GM23338 (cell line): Measurements from ENCODE around the gene MKX. TPM values are rescaled to one million over a fixed set of nuclear protein-coding genes. Genes with fewer than 3 reads are reported as not detected.

ENCODE experiments used
- ATAC-seq: fragments of 200-7000 bp; cut with Tn5 transposase; 3 replicates; pipeline ENCODE4 v1.9.1; 2020
- DNase-seq: peaks from one replicate; pipeline ENCODE4 v3.0.0-alpha.2; 2015; ENCODE audit warnings: low spot score
- H2AFZ ChIP-seq: fragments of 200-600 bp; sonication (generic); 2 replicates; pipeline ENCODE4 v1.8.0; 2016; ENCODE audit warnings: antibody characterized with exemption, mild to moderate bottlenecking, moderate library complexity
- H3F3A ChIP-seq: fragments of 200-600 bp; sonication (generic); replicated peaks from 2 replicates; pipeline ENCODE4 v1.8.0; 2017; ENCODE audit warnings: antibody characterized with exemption, mixed run types, low read depth
- H3K27ac ChIP-seq: fragments of 200-600 bp; sonication (generic); 2 replicates; pipeline ENCODE4 v1.6.1; 2016; ENCODE audit warnings: low read depth
- H3K27me3 ChIP-seq: fragments of 200-600 bp; sonication (generic); 2 replicates; pipeline ENCODE4 v1.8.0; 2016; ENCODE audit warnings: mild to moderate bottlenecking, mixed run types, moderate library complexity; ENCODE audit not compliant: insufficient read depth
- H3K36me3 ChIP-seq: fragments of 200-600 bp; sonication (generic); 2 replicates; pipeline ENCODE4 v1.8.0; 2016; ENCODE audit warnings: mild to moderate bottlenecking; ENCODE audit not compliant: insufficient read depth
- H3K4me1 ChIP-seq: fragments of 200-600 bp; sonication (generic); 2 replicates; pipeline ENCODE4 v1.8.0; 2016; ENCODE audit warnings: mild to moderate bottlenecking, moderate library complexity; ENCODE audit not compliant: insufficient read depth
- H3K4me2 ChIP-seq: fragments of 200-600 bp; sonication (generic); 2 replicates; pipeline ENCODE4 v1.7.1; 2017; ENCODE audit warnings: mixed run types
- H3K4me3 ChIP-seq: fragments of 200-600 bp; sonication (generic); 2 replicates; pipeline ENCODE4 v1.6.1; 2016; ENCODE audit warnings: mixed run types
- H3K79me2 ChIP-seq: fragments of 200-600 bp; sonication (generic); replicated peaks from 2 replicates; pipeline ENCODE4 v1.8.0; 2017; ENCODE audit warnings: mild to moderate bottlenecking; ENCODE audit not compliant: insufficient read depth
- H3K9me2 ChIP-seq: fragments of 200-600 bp; sonication (generic); 2 replicates; pipeline ENCODE4 v1.8.0; 2017; ENCODE audit not compliant: insufficient read depth
- H4K20me1 ChIP-seq: fragments of 200-600 bp; sonication (generic); replicated peaks from 2 replicates; pipeline ENCODE4 v1.8.0; 2017; ENCODE audit warnings: mild to moderate bottlenecking; ENCODE audit not compliant: insufficient read depth
- H3K27ac Mint-ChIP-seq: 2 replicates; pipeline ENCODE4 v1.8.0; 2020; ENCODE audit warnings: inconsistent platforms, mild to moderate bottlenecking, moderate library complexity, mixed read lengths
- H3K27me3 Mint-ChIP-seq: 3 replicates; pipeline ENCODE4 v1.8.0; 2022; ENCODE audit warnings: low read depth, mild to moderate bottlenecking, moderate library complexity, mixed read lengths, inconsistent platforms; ENCODE audit not compliant: insufficient read depth, poor library complexity
- H3K36me3 Mint-ChIP-seq: 3 replicates; pipeline ENCODE4 v1.8.0; 2021; ENCODE audit warnings: low read depth, mild to moderate bottlenecking, inconsistent platforms, moderate library complexity, mixed read lengths
- H3K4me1 Mint-ChIP-seq: 3 replicates; pipeline ENCODE4 v1.8.0; 2020; ENCODE audit warnings: mild to moderate bottlenecking, inconsistent platforms, mixed read lengths
- H3K4me3 Mint-ChIP-seq: 3 replicates; pipeline ENCODE4 v1.8.0; 2021; ENCODE audit warnings: moderate library complexity, mild to moderate bottlenecking, inconsistent platforms, mixed read lengths
- H3K9me3 Mint-ChIP-seq: 3 replicates; pipeline ENCODE4 v1.8.0; 2020; ENCODE audit warnings: moderate library complexity, mild to moderate bottlenecking, inconsistent platforms, mixed read lengths
- CTCF ChIP-seq, 2 experiments: fragments of 200-600 bp in 1 of 2; sonication (generic) in 1 of 2; conservative IDR thresholded peaks; 2 replicates each; pipeline versions ENCODE4 v1.5.1 to v1.6.1; 2016 to 2017; ENCODE audit warnings: antibody characterized with exemption in 2 of 2, low read depth in 2 of 2, mild to moderate bottlenecking in 2 of 2, moderate library complexity in 1 of 2
- EZH2 ChIP-seq: fragments of 200-600 bp; sonication (generic); IDR thresholded peaks from one replicate; pipeline ENCODE4 v1.8.0; 2017; ENCODE audit warnings: antibody characterized with exemption, mild to moderate bottlenecking, low read depth; ENCODE audit not compliant: unreplicated experiment
- EZH2phosphoT487 ChIP-seq: fragments of 200-600 bp; sonication (generic); IDR thresholded peaks from one replicate; pipeline ENCODE4 v1.8.1; 2018; ENCODE audit warnings: antibody characterized with exemption; ENCODE audit not compliant: unreplicated experiment
- JUNB ChIP-seq: IDR thresholded peaks from one replicate; pipeline ENCODE4 v1.6.1; 2016; ENCODE audit warnings: antibody characterized with exemption; ENCODE audit not compliant: unreplicated experiment
- REST ChIP-seq: IDR thresholded peaks from one replicate; pipeline ENCODE4 v1.6.1; 2018; ENCODE audit warnings: antibody characterized with exemption; ENCODE audit not compliant: unreplicated experiment
- STAT1 ChIP-seq: IDR thresholded peaks from one replicate; pipeline ENCODE4 v1.6.1; 2016; ENCODE audit warnings: antibody characterized with exemption; ENCODE audit not compliant: unreplicated experiment
- ZNF114 ChIP-seq: fragments of 250-450 bp; sonication (Bioruptor Pico); IDR thresholded peaks from 2 replicates; pipeline ENCODE4 v1.5.0; 2020; ENCODE audit warnings: mild to moderate bottlenecking, moderate library complexity
- ZNF331 ChIP-seq: fragments of 250-450 bp; sonication (Bioruptor Pico); IDR thresholded peaks from 2 replicates; pipeline ENCODE4 v1.5.0; 2020; ENCODE audit warnings: low read depth, mild to moderate bottlenecking, moderate library complexity
- polyA plus RNA-seq: library from polyadenylated mRNA; unstranded; fragments of >200 nt; fragmentation: Nextera tagmentation; extraction: Ambion mirVana; gene quantifications from 2 replicates; pipeline ENCODE4 v1.2.1, GENCODE V29; 2016
- total RNA-seq: library from RNA; depleted of rRNA; stranded (reverse); fragments of >200 nt; shearing (Covaris generic); gene quantifications from 2 replicates; pipeline ENCODE4 v1.2.3, GENCODE V29; 2014
- TF ChIP-seq, protein P1 (sequence below): fragments of 250-450 bp; sonication (Bioruptor Pico); IDR thresholded peaks from 2 replicates; pipeline ENCODE4 v1.5.0; 2020; ENCODE audit warnings: mild to moderate bottlenecking, moderate library complexity
- TF ChIP-seq, protein P2 (sequence below): IDR thresholded peaks from 2 replicates; pipeline ENCODE4 v1.6.1; 2016; ENCODE audit warnings: antibody characterized with exemption

MKX gene
- total and polyA plus RNA-seq, 2 experiments from 2014 or later, result 0.66 to 0.97 TPM

DNA sequence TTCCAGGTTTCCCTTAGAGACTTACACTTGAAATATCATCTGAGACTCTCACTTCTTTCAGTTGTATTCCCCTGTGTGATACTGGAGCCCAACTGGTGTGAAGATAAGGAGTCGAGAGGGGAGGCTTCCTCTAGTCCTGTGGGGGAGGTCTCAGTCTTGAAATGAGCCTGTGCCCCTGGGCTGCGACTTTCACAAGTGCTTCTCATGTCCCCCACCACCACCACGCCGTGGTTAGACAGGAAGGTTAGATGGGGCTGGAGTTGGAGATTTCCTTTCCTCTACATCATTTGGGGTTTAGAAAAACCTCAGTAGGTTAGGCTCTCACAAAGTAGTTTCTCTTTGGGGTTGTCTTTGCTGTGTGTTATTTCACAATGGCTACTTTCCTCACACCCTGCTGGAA is 25.6 kb upstream of the MKX start (continued):
- TF ChIP-seq REST, result no peak
- TF ChIP-seq, protein P1, sequence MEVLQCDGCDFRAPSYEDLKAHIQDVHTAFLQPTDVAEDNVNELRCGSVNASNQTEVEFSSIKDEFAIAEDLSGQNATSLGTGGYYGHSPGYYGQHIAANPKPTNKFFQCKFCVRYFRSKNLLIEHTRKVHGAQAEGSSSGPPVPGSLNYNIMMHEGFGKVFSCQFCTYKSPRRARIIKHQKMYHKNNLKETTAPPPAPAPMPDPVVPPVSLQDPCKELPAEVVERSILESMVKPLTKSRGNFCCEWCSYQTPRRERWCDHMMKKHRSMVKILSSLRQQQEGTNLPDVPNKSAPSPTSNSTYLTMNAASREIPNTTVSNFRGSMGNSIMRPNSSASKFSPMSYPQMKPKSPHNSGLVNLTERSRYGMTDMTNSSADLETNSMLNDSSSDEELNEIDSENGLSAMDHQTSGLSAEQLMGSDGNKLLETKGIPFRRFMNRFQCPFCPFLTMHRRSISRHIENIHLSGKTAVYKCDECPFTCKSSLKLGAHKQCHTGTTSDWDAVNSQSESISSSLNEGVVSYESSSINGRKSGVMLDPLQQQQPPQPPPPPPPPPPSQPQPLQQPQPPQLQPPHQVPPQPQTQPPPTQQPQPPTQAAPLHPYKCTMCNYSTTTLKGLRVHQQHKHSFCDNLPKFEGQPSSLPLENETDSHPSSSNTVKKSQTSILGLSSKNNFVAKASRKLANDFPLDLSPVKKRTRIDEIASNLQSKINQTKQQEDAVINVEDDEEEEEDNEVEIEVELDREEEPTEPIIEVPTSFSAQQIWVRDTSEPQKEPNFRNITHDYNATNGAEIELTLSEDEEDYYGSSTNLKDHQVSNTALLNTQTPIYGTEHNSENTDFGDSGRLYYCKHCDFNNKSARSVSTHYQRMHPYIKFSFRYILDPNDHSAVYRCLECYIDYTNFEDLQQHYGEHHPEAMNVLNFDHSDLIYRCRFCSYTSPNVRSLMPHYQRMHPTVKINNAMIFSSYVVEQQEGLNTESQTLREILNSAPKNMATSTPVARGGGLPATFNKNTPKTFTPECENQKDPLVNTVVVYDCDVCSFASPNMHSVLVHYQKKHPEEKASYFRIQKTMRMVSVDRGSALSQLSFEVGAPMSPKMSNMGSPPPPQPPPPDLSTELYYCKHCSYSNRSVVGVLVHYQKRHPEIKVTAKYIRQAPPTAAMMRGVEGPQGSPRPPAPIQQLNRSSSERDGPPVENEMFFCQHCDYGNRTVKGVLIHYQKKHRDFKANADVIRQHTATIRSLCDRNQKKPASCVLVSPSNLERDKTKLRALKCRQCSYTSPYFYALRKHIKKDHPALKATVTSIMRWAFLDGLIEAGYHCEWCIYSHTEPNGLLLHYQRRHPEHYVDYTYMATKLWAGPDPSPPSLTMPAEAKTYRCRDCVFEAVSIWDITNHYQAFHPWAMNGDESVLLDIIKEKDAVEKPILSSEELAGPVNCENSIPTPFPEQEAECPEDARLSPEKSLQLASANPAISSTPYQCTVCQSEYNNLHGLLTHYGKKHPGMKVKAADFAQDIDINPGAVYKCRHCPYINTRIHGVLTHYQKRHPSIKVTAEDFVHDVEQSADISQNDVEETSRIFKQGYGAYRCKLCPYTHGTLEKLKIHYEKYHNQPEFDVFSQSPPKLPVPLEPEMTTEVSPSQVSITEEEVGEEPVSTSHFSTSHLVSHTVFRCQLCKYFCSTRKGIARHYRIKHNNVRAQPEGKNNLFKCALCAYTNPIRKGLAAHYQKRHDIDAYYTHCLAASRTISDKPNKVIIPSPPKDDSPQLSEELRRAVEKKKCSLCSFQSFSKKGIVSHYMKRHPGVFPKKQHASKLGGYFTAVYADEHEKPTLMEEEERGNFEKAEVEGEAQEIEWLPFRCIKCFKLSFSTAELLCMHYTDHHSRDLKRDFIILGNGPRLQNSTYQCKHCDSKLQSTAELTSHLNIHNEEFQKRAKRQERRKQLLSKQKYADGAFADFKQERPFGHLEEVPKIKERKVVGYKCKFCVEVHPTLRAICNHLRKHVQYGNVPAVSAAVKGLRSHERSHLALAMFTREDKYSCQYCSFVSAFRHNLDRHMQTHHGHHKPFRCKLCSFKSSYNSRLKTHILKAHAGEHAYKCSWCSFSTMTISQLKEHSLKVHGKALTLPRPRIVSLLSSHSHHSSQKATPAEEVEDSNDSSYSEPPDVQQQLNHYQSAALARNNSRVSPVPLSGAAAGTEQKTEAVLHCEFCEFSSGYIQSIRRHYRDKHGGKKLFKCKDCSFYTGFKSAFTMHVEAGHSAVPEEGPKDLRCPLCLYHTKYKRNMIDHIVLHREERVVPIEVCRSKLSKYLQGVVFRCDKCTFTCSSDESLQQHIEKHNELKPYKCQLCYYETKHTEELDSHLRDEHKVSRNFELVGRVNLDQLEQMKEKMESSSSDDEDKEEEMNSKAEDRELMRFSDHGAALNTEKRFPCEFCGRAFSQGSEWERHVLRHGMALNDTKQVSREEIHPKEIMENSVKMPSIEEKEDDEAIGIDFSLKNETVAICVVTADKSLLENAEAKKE (CRISPR knock-in tag), result no peak
- no peak for TF ChIP-seq EZH2phosphoT487
- TF ChIP-seq ZNF331 (CRISPR knock-in tag), result no peak
- no peak for TF ChIP-seq JUNB

DNA sequence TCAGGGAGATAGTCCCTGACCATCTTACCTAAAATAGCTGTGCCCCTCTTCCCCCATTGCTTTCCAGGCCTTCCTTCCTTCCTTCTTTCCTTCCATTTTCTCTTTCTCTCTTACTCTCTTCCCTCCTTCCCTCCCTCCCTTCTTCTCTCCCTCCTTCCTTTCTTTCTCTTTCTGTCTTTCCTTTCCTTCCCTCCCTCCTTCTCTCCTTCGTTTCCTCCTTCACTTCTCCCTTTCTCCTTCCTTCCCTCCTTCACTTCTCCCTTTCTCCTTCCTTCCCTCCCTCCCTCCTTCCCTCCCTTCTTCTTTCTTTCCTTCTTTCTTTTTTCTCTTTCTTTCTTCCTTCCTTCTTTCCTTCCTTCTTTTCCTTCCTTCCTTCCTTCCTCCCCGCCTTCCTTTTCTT is 24.6 kb upstream of the MKX start:
- Mint-ChIP-seq H3K4me3 (no peak overlapping the region), H3K27me3 (no peaks in the 10 kb centered on the region), H3K27ac (no peak overlapping the region), H3K36me3 (no peaks in the 10 kb centered on the region), H3K4me1 (peaks cover 13% of the 10 kb centered on the region), H3K9me3 (no peaks in the 10 kb centered on the region; the same call in 1 of the 3 replicates)
- H3K4me1 ChIP-seq, result peaks cover 17% of the 10 kb centered on the region
- no peak overlapping the region for H3K4me2 ChIP-seq
- H3K4me3 ChIP-seq, result no peak overlapping the region
- DNase-seq (no peak), ATAC-seq (no peak)
- H2AFZ ChIP-seq, result no peak overlapping the region
- H3K36me3 ChIP-seq, result no peaks in the 10 kb centered on the region
- no peaks in the 10 kb centered on the region for H3K27me3 ChIP-seq
- no peaks in the 10 kb centered on the region for H3K79me2 ChIP-seq
- H3F3A ChIP-seq, result no peaks in the 10 kb centered on the region
- H3K27ac ChIP-seq, result no peak overlapping the region
- H3K9me2 ChIP-seq, result peaks cover 3% of the 10 kb centered on the region; the same call in 1 of the 2 replicates
- H4K20me1 ChIP-seq, result no peaks in the 10 kb centered on the region
- TF ChIP-seq STAT1 (no peak), CTCF (conservative IDR thresholded peaks at IDR 0.05; ENCODE audit: low read depth in 2 of 2) (no peak), JUNB (no peak), ZNF114 (CRISPR knock-in tag) (no peak), EZH2 (no peak)
- TF ChIP-seq, protein P2, sequence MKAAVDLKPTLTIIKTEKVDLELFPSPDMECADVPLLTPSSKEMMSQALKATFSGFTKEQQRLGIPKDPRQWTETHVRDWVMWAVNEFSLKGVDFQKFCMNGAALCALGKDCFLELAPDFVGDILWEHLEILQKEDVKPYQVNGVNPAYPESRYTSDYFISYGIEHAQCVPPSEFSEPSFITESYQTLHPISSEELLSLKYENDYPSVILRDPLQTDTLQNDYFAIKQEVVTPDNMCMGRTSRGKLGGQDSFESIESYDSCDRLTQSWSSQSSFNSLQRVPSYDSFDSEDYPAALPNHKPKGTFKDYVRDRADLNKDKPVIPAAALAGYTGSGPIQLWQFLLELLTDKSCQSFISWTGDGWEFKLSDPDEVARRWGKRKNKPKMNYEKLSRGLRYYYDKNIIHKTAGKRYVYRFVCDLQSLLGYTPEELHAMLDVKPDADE, result no peak
